SK-N-SH (cell line): ENCODE results near the gene ZSCAN21. TPM values are rescaled to one million over a fixed set of nuclear protein-coding genes. Genes with fewer than 3 reads are reported as not detected.

Experiments
- CTCF ChIA-PET: fragments of 300-600, 350-600 bp; formaldehyde crosslinking; extraction: SDS; loops from one replicate; lab custom pipeline; 2021; lab: Yijun Ruan, JAX
- POLR2A ChIA-PET: fragments of 350-600 bp; sonication (Branson Sonifier 250); formaldehyde crosslinking; extraction: SDS; loops from one replicate; lab custom pipeline; 2020; ENCODE audit warnings: antibody characterized with exemption, inconsistent platforms; lab: Yijun Ruan, JAX
- DNase-seq: peaks from one replicate; pipeline ENCODE4 v3.0.0; 2012
- H2AFZ ChIP-seq: fragments of 200-600 bp; sonication (generic); 2 replicates; pipeline ENCODE4 v1.8.1; 2016; ENCODE audit warnings: antibody characterized with exemption, mild to moderate bottlenecking, low read depth
- H3F3A ChIP-seq: fragments of 200-600 bp; sonication (generic); replicated peaks from 2 replicates; pipeline ENCODE3; 2016; ENCODE audit warnings: antibody characterized with exemption, mild to moderate bottlenecking; ENCODE audit not compliant: insufficient read depth
- H3K27ac ChIP-seq, 2 experiments: fragments of 200-500 bp in 1 of 2; fragments of 200-600 bp in 1 of 2; sonication (Bioruptor generic) in 1 of 2; sonication (generic), shearing (Covaris generic) in 1 of 2; 2 replicates each; pipeline versions ENCODE4 v1.5.1 to v1.6.1; 2014 to 2016; ENCODE audit warnings: low read depth in 2 of 2, inconsistent platforms in 1 of 2, low read length in 1 of 2, mild to moderate bottlenecking in 1 of 2, mixed read lengths in 1 of 2
- H3K27me3 ChIP-seq: fragments of 200-600 bp; sonication (generic), shearing (Covaris generic); 2 replicates; pipeline ENCODE4 v1.6.1; 2016; ENCODE audit warnings: mixed run types; ENCODE audit not compliant: insufficient read depth
- H3K36me3 ChIP-seq, 2 experiments: fragments of 200-500 bp in 1 of 2; fragments of 200-600 bp in 1 of 2; sonication (Bioruptor generic) in 1 of 2; sonication (generic) in 1 of 2; replicated peaks in 1 of 2; 2 replicates each; pipeline versions ENCODE3 to v1.5.1; 2014 to 2016; ENCODE audit warnings: low read length in 1 of 2, mild to moderate bottlenecking in 1 of 2; ENCODE audit not compliant: insufficient read depth in 2 of 2, control insufficient read depth in 1 of 2
- H3K4me1 ChIP-seq, 2 experiments: fragments of 200-500 bp in 1 of 2; fragments of 200-600 bp in 1 of 2; sonication (Bioruptor generic) in 1 of 2; sonication (generic), shearing (Covaris generic) in 1 of 2; 2 replicates each; pipeline versions ENCODE4 v1.5.1 to v1.6.1; 2014 to 2016; ENCODE audit warnings: low read depth in 1 of 2, low read length in 1 of 2, mixed run types in 1 of 2; ENCODE audit not compliant: insufficient read depth in 2 of 2, control insufficient read depth in 1 of 2
- H3K4me2 ChIP-seq: fragments of 200-600 bp; sonication (generic), shearing (Covaris generic); 2 replicates; pipeline ENCODE4 v1.6.1; 2017; ENCODE audit warnings: mixed run types
- H3K4me3 ChIP-seq, 2 experiments: fragments of 200-500 bp in 1 of 2; fragments of 200-600 bp in 1 of 2; sonication (Bioruptor generic) in 1 of 2; sonication (generic), shearing (Covaris generic) in 1 of 2; 2 replicates each; pipeline versions ENCODE4 v1.5.1 to v1.8.1; 2014 to 2016; ENCODE audit warnings: low read depth in 2 of 2, inconsistent platforms in 1 of 2, low read length in 1 of 2, mild to moderate bottlenecking in 1 of 2, mixed read lengths in 1 of 2, moderate library complexity in 1 of 2
- H3K79me2 ChIP-seq: fragments of 200-600 bp; sonication (generic); 2 replicates; pipeline ENCODE4 v1.8.1; 2017; ENCODE audit warnings: mild to moderate bottlenecking; ENCODE audit not compliant: insufficient read depth
- H3K9ac ChIP-seq: fragments of 200-600 bp; sonication (generic); 2 replicates; pipeline ENCODE4 v1.6.1; 2017; ENCODE audit warnings: mixed run types
- H3K9me2 ChIP-seq: fragments of 200-600 bp; sonication (generic); 2 replicates; pipeline ENCODE4 v1.6.1; 2017; ENCODE audit warnings: mixed run types
- H3K9me3 ChIP-seq: fragments of 200-600 bp; sonication (generic); 2 replicates; pipeline ENCODE4 v1.6.1; 2017; ENCODE audit warnings: mixed run types, mild to moderate bottlenecking, moderate library complexity
- H4K20me1 ChIP-seq: fragments of 200-600 bp; sonication (generic); 2 replicates; pipeline ENCODE4 v1.6.1; 2017; ENCODE audit warnings: mild to moderate bottlenecking, mixed run types; ENCODE audit not compliant: insufficient read depth
- ELF1 ChIP-seq: IDR thresholded peaks from 2 replicates; pipeline ENCODE4 v1.4.0; 2012
- FOSL2 ChIP-seq: IDR thresholded peaks from 2 replicates; pipeline ENCODE4 v1.4.0; 2012; ENCODE audit warnings: low read depth, mild to moderate bottlenecking, moderate library complexity, borderline replicate concordance
- FOXM1 ChIP-seq: IDR thresholded peaks from 2 replicates; pipeline ENCODE4 v1.4.0; 2012; ENCODE audit warnings: low read depth, mild to moderate bottlenecking
- MXI1 ChIP-seq: IDR thresholded peaks from 2 replicates; pipeline ENCODE4 v1.6.1; 2012; ENCODE audit warnings: mild to moderate bottlenecking, low read depth, low read length, improper control_type of control experiment
- NRF1 ChIP-seq: IDR thresholded peaks from 2 replicates; pipeline ENCODE4 v1.6.1; 2012; ENCODE audit warnings: low read depth, mild to moderate bottlenecking, low read length
- POLR2AphosphoS5 ChIP-seq: IDR thresholded peaks from 2 replicates; pipeline ENCODE4 v1.6.1; 2012; ENCODE audit warnings: low read depth, low read length
- REST ChIP-seq: IDR thresholded peaks from 2 replicates; pipeline ENCODE4 v1.6.1; 2012; ENCODE audit warnings: mild to moderate bottlenecking, low read depth, low read length, moderate library complexity
- RFX5 ChIP-seq: IDR thresholded peaks from 2 replicates; pipeline ENCODE4 v1.6.1; 2012; ENCODE audit warnings: mild to moderate bottlenecking, improper control_type of control experiment, low read length
- SIN3A ChIP-seq: IDR thresholded peaks from 2 replicates; pipeline ENCODE4 v1.6.1; 2012; ENCODE audit warnings: low read depth, mild to moderate bottlenecking, low read length, moderate library complexity, borderline replicate concordance
- SMC3 ChIP-seq: IDR thresholded peaks from 2 replicates; pipeline ENCODE4 v1.6.1; 2012; ENCODE audit warnings: low read depth, low read length, improper control_type of control experiment
- TAF1 ChIP-seq: IDR thresholded peaks from 2 replicates; pipeline ENCODE4 v1.6.1; 2012; ENCODE audit warnings: low read depth, mild to moderate bottlenecking, low read length, moderate library complexity, borderline replicate concordance
- YY1 ChIP-seq: IDR thresholded peaks from 2 replicates; pipeline ENCODE4 v1.4.0; 2012; ENCODE audit warnings: low read depth, mild to moderate bottlenecking
- ZBTB33 ChIP-seq: IDR thresholded peaks from 2 replicates; pipeline ENCODE4 v1.4.0; 2012; ENCODE audit warnings: low read depth, borderline replicate concordance
- WGBS: methylation state at CpG from one replicate; pipeline ENCODE4 v1.1.6; 2017; ENCODE audit warnings: low lambda C conversion rate; 5-methylcytosine and 5-hydroxymethylcytosine counted together
- polyA plus RNA-seq, 3 experiments: library from polyadenylated mRNA; depleted of rRNA; stranded (reverse); fragments of >200 nt; gene quantifications; 2 replicates each; pipeline ENCODE4 v1.2.3, GENCODE V29; 2012
- TF ChIP-seq, protein P1 (sequence below): IDR thresholded peaks from 2 replicates; pipeline ENCODE4 v1.4.0; 2012; ENCODE audit warnings: low read depth, borderline replicate concordance

The ZSCAN21 gene
- polyA plus RNA-seq, 1 of the 3 experiments (the other 2 are of a cell fraction), result 17.5 TPM

GRCh38 chr7:100021297-100021696 is 28.3 kb upstream of the ZSCAN21 start:
- Histone ChIP-seq H4K20me1 (peaks cover 67% of the 10 kb centered on the region), H3K79me2 (peaks cover 93% of the 10 kb centered on the region), H3K4me3 (no peak overlapping the region), H3K4me1 (peaks cover 0 to 6% of the 10 kb centered on the region in 2 experiments; a peak in 3 of 4 replicates), H3K9me2 (no peaks in the 10 kb centered on the region), H3K36me3 (peaks cover 38 to 60% of the 10 kb centered on the region in 2 experiments), H3K9me3 (no peaks in the 10 kb centered on the region), H3K27ac (no peak overlapping the region), H3K27me3 (no peaks in the 10 kb centered on the region), H3F3A (peaks cover 3% of the 10 kb centered on the region), H3K4me2 (no peak overlapping the region), H3K9ac (no peak overlapping the region), H2AFZ (no peak overlapping the region)
- CTCF ChIA-PET, result interaction anchor here (1.0 to 1.9 kb wide), 5 partner anchors 17 to 110 kb away, joined by 3 to 7 read pairs (median 5); no protein-coding TSS in a partner anchor
- POLR2A ChIA-PET, result interaction anchor here (0.7 to 1.5 kb wide), 2 partner anchors 16 to 29 kb away, joined by 3 to 4 read pairs; partner anchors contain the start of gene ZSCAN21
- 96% methylated on average over 3 of the region's 3 CpGs for WGBS
- no peak for TF ChIP-seq POLR2AphosphoS5
- no peak for TF ChIP-seq SIN3A
- TF ChIP-seq, protein P1, sequence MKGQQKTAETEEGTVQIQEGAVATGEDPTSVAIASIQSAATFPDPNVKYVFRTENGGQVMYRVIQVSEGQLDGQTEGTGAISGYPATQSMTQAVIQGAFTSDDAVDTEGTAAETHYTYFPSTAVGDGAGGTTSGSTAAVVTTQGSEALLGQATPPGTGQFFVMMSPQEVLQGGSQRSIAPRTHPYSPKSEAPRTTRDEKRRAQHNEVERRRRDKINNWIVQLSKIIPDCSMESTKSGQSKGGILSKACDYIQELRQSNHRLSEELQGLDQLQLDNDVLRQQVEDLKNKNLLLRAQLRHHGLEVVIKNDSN, result no peak
- TF ChIP-seq ZBTB33, result no peak
- TF ChIP-seq REST, result no peak
- no peak for TF ChIP-seq MXI1
- no peak for TF ChIP-seq SMC3
- TF ChIP-seq RFX5, result no peak
- no peak for TF ChIP-seq NRF1
- no peak for TF ChIP-seq YY1
- TF ChIP-seq ELF1, result no peak
- TF ChIP-seq FOSL2, result no peak
- no peak for TF ChIP-seq FOXM1
- TF ChIP-seq TAF1, result no peak
- DNase-seq, result no peak
